HepG2 (cell line): ENCODE results near the gene LSM12. TPM values are rescaled to one million over a fixed set of nuclear protein-coding genes. Genes with fewer than 3 reads are reported as not detected.

Source experiments
- FOXC1 ChIP-seq: sonication (generic); formaldehyde crosslinking; IDR thresholded peaks from 2 replicates; pipeline ENCODE4 v1.8.0; 2022; ENCODE audit warnings: mild to moderate bottlenecking, missing genetic modification reagents, borderline replicate concordance
- GATA4 ChIP-seq: sonication (generic); IDR thresholded peaks from 2 replicates; pipeline ENCODE4 v1.6.1; 2016; ENCODE audit warnings: antibody characterized with exemption, low read depth, borderline replicate concordance
- KLF15 ChIP-seq: sonication (generic); formaldehyde crosslinking; IDR thresholded peaks from 2 replicates; pipeline ENCODE4 v1.8.1; 2023; ENCODE audit warnings: borderline replicate concordance, mild to moderate bottlenecking, inconsistent platforms, missing genetic modification reagents, mixed read lengths
- NFATC3 ChIP-seq: sonication (generic); formaldehyde crosslinking; IDR thresholded peaks from 2 replicates; pipeline ENCODE4 v1.5.1; 2020; ENCODE audit warnings: mild to moderate bottlenecking, missing genetic modification reagents
- NFE2L2 ChIP-seq: fragments of 150-350 bp; IDR thresholded peaks from 2 replicates; pipeline ENCODE4 v1.6.1; 2014; ENCODE audit warnings: low read length
- PTBP1 ChIP-seq: fragments of 200-400 bp; formaldehyde crosslinking; IDR thresholded peaks from 2 replicates; pipeline ENCODE4 v1.6.1; 2018; ENCODE audit warnings: low read length, low read depth; ENCODE audit not compliant: poor library complexity, severe bottlenecking
- RBM39 ChIP-seq: fragments of 200-400 bp; formaldehyde crosslinking; IDR thresholded peaks from one replicate; pipeline ENCODE4 v1.6.1; 2018; ENCODE audit warnings: antibody characterized with exemption, mild to moderate bottlenecking, low read depth, low read length; ENCODE audit not compliant: poor library complexity, severe bottlenecking
- SMC3 ChIP-seq: IDR thresholded peaks from 2 replicates; pipeline ENCODE4 v1.6.1; 2011; ENCODE audit warnings: low read length, improper control_type of control experiment
- SNAPC2 ChIP-seq: sonication (generic); formaldehyde crosslinking; IDR thresholded peaks from 2 replicates; pipeline ENCODE4 v1.8.1; 2022; ENCODE audit warnings: mild to moderate bottlenecking, missing genetic modification reagents
- THAP8 ChIP-seq: sonication (generic); formaldehyde crosslinking; IDR thresholded peaks from 2 replicates; pipeline ENCODE4 v1.5.1; 2020; ENCODE audit warnings: missing genetic modification reagents, mild to moderate bottlenecking, borderline replicate concordance
- TRIM24 ChIP-seq: sonication (generic); formaldehyde crosslinking; IDR thresholded peaks from 2 replicates; pipeline ENCODE4 v1.8.0; 2022; ENCODE audit warnings: mild to moderate bottlenecking, missing genetic modification reagents
- ZNF160 ChIP-seq: sonication (generic); formaldehyde crosslinking; IDR thresholded peaks from 2 replicates; pipeline ENCODE4 v1.8.0; 2022; ENCODE audit warnings: mild to moderate bottlenecking, inconsistent platforms, missing genetic modification reagents
- ZNF251 ChIP-seq: sonication (generic); formaldehyde crosslinking; IDR thresholded peaks from 2 replicates; pipeline ENCODE4 v1.9.0; 2021; ENCODE audit warnings: mild to moderate bottlenecking, missing genetic modification reagents
- ZNF547 ChIP-seq: sonication (generic); formaldehyde crosslinking; IDR thresholded peaks from 2 replicates; pipeline ENCODE4 v1.5.1; 2020; ENCODE audit warnings: mild to moderate bottlenecking, missing genetic modification reagents
- ZNF564 ChIP-seq: sonication (generic); formaldehyde crosslinking; IDR thresholded peaks from 2 replicates; pipeline ENCODE4 v1.8.1; 2023; ENCODE audit warnings: mild to moderate bottlenecking, missing genetic modification reagents
- ZNF782 ChIP-seq: sonication (generic); formaldehyde crosslinking; IDR thresholded peaks from 2 replicates; pipeline ENCODE4 v1.4.0; 2020; ENCODE audit warnings: missing genetic modification reagents, mild to moderate bottlenecking, borderline replicate concordance
- ZNF879 ChIP-seq: sonication (generic); formaldehyde crosslinking; IDR thresholded peaks from 2 replicates; pipeline ENCODE4 v1.8.1; 2023; ENCODE audit warnings: missing genetic modification reagents
- polyA plus RNA-seq, 8 experiments: library from polyadenylated mRNA; depleted of rRNA in 3 of 8; stranded (reverse) in 7 of 8; unstranded in 1 of 8; fragments of >200 nt; fragmentation: Illumina TruSeq in 4 of 8; extraction: Trizol in 4 of 8; gene quantifications; 2 replicates each; pipeline versions ENCODE4 v1.2.1 to v1.2.3, GENCODE V29; 2011 to 2016; ENCODE audit warnings: low read depth in 4 of 8, missing spikeins in 1 of 8, mixed read lengths in 1 of 8; ENCODE audit not compliant: insufficient read depth in 1 of 8
- total RNA-seq, 5 experiments: library from RNA; depleted of rRNA; stranded (reverse); fragments of >200 nt; fragmentation: Illumina TruSeq; extraction: Trizol; gene quantifications; 2 replicates each; pipeline ENCODE4 v1.2.3, GENCODE V29; 2016; ENCODE audit warnings: low read depth in 1 of 5
- TF ChIP-seq, protein P1 (sequence below), 2 experiments: sonication (generic) in 1 of 2; formaldehyde crosslinking in 1 of 2; IDR thresholded peaks; 2 replicates each; pipeline versions ENCODE4 v1.4.0 to v1.6.1; 2018 to 2020; ENCODE audit warnings: missing genetic modification reagents in 2 of 2, borderline replicate concordance in 1 of 2, low read depth in 1 of 2, mild to moderate bottlenecking in 1 of 2, missing biosample characterization in 1 of 2
- TF ChIP-seq, protein P2 (sequence below): sonication (generic); formaldehyde crosslinking; IDR thresholded peaks from 2 replicates; pipeline ENCODE4 v1.5.0; 2020; ENCODE audit warnings: mild to moderate bottlenecking, missing genetic modification reagents
- TF ChIP-seq, protein P3 (sequence below): IDR thresholded peaks from 2 replicates; pipeline ENCODE4 v1.6.1; 2012; ENCODE audit warnings: inconsistent platforms
- TF ChIP-seq, protein P4 (sequence below): sonication (generic); formaldehyde crosslinking; IDR thresholded peaks from 2 replicates; pipeline ENCODE4 v1.4.0; 2020; ENCODE audit warnings: missing genetic modification reagents, borderline replicate concordance

The LSM12 gene
- total and polyA plus RNA-seq, 2 of the 13 experiments (the other 11 are each of a cell fraction or from before 2014, with no cell fraction given), result 52.8 to 55.7 TPM

DNA sequence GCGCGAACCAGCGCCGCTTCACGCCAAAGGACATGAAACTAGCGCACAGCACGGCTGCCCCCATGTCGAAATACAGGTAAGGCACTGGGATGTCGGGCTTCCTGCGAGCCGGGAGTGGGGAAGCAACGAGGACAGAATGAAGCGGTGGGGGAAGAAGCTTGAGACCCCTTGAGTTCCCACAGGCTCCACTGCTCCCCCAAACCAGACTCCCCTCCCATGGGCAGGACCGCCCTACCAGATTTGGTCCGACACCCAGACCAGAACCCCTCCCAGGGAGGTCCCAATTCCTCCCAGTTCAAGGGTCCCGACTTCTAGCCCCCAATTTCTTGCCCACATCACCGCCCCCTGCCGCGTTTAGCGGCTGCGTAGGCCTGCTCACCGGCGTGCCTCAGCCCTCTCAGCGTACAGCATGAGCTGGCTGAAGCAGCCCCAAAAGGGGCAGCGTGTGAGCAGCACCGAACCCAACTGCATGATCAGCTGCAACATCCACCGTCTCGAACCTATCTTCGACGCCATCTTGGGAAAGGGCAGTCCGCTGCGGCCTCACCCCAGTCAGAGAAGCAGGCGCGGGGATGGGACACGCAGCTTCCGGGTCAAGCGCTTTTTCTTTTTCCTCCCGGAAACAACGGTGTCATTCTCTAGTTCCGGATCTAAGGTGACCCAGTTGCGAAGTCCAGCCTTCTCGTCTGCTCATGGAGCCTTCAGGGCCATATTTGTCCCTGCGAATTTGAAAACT lies 51.9 kb downstream of the LSM12 start, which contains the start of gene TMEM101 (continued):
- TF ChIP-seq, protein P1, sequence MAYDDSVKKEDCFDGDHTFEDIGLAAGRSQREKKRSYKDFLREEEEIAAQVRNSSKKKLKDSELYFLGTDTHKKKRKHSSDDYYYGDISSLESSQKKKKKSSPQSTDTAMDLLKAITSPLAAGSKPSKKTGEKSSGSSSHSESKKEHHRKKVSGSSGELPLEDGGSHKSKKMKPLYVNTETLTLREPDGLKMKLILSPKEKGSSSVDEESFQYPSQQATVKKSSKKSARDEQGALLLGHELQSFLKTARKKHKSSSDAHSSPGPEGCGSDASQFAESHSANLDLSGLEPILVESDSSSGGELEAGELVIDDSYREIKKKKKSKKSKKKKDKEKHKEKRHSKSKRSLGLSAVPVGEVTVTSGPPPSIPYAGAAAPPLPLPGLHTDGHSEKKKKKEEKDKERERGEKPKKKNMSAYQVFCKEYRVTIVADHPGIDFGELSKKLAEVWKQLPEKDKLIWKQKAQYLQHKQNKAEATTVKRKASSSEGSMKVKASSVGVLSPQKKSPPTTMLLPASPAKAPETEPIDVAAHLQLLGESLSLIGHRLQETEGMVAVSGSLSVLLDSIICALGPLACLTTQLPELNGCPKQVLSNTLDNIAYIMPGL (CRISPR knock-in tag; IDR thresholded peaks at IDR 0.05; ENCODE audit: borderline replicate concordance in 1 of 2, low read depth in 1 of 2), result peak; percentile 87
- TF ChIP-seq TRIM24 (CRISPR knock-in tag), result 0 out of 2 replicates have a peak, but pooled peaks have one; percentile 56
- TF ChIP-seq, protein P2, sequence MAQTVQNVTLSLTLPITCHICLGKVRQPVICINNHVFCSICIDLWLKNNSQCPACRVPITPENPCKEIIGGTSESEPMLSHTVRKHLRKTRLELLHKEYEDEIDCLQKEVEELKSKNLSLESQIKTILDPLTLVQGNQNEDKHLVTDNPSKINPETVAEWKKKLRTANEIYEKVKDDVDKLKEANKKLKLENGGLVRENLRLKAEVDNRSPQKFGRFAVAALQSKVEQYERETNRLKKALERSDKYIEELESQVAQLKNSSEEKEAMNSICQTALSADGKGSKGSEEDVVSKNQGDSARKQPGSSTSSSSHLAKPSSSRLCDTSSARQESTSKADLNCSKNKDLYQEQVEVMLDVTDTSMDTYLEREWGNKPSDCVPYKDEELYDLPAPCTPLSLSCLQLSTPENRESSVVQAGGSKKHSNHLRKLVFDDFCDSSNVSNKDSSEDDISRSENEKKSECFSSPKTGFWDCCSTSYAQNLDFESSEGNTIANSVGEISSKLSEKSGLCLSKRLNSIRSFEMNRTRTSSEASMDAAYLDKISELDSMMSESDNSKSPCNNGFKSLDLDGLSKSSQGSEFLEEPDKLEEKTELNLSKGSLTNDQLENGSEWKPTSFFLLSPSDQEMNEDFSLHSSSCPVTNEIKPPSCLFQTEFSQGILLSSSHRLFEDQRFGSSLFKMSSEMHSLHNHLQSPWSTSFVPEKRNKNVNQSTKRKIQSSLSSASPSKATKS, result no peak
- TF ChIP-seq KLF15 (CRISPR knock-in tag), result peak; percentile 45; the same call in 1 of the 2 replicates
- peak; percentile 94 for TF ChIP-seq RBM39
- no peak for TF ChIP-seq THAP8 (CRISPR knock-in tag)
- peak; percentile 42; the same call in 1 of the 2 replicates for TF ChIP-seq ZNF564 (CRISPR knock-in tag)
- TF ChIP-seq, protein P3, sequence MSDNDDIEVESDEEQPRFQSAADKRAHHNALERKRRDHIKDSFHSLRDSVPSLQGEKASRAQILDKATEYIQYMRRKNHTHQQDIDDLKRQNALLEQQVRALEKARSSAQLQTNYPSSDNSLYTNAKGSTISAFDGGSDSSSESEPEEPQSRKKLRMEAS, result peak; percentile 87
- peak; percentile 20; the same call in 1 of the 2 replicates for TF ChIP-seq ZNF547 (CRISPR knock-in tag)
- TF ChIP-seq ZNF782 (CRISPR knock-in tag), result peak; percentile 44; the same call in 1 of the 2 replicates
- TF ChIP-seq SNAPC2, result peak; percentile 87; the same call in 1 of the 2 replicates
- TF ChIP-seq GATA4, result no peak; the same call in 1 of the 2 replicates
- TF ChIP-seq PTBP1, result no peak
- peak; percentile 83 for TF ChIP-seq FOXC1 (CRISPR knock-in tag)
- TF ChIP-seq ZNF251 (CRISPR knock-in tag), result no peak
- no peak for TF ChIP-seq ZNF879 (CRISPR knock-in tag)
- peak; percentile 51; the same call in 1 of the 2 replicates for TF ChIP-seq NFATC3
- TF ChIP-seq, protein P4, sequence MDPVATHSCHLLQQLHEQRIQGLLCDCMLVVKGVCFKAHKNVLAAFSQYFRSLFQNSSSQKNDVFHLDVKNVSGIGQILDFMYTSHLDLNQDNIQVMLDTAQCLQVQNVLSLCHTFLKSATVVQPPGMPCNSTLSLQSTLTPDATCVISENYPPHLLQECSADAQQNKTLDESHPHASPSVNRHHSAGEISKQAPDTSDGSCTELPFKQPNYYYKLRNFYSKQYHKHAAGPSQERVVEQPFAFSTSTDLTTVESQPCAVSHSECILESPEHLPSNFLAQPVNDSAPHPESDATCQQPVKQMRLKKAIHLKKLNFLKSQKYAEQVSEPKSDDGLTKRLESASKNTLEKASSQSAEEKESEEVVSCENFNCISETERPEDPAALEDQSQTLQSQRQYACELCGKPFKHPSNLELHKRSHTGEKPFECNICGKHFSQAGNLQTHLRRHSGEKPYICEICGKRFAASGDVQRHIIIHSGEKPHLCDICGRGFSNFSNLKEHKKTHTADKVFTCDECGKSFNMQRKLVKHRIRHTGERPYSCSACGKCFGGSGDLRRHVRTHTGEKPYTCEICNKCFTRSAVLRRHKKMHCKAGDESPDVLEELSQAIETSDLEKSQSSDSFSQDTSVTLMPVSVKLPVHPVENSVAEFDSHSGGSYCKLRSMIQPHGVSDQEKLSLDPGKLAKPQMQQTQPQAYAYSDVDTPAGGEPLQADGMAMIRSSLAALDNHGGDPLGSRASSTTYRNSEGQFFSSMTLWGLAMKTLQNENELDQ, result 0 out of 2 replicates have a peak, but pooled peaks have one; percentile 49
- peak; percentile 40; the same call in 1 of the 2 replicates for TF ChIP-seq ZNF160 (CRISPR knock-in tag)
- TF ChIP-seq SMC3, result no peak
- peak; percentile 22; the same call in 1 of the 2 replicates for TF ChIP-seq NFE2L2
